ENCODE results near the gene ZNF451.
"Not testable (repeated sequence)": the region's sequence is repeated elsewhere in the genome, so short reads cannot be mapped to it uniquely, and the experiment has no call there.

ZNF451 gene, protein sequence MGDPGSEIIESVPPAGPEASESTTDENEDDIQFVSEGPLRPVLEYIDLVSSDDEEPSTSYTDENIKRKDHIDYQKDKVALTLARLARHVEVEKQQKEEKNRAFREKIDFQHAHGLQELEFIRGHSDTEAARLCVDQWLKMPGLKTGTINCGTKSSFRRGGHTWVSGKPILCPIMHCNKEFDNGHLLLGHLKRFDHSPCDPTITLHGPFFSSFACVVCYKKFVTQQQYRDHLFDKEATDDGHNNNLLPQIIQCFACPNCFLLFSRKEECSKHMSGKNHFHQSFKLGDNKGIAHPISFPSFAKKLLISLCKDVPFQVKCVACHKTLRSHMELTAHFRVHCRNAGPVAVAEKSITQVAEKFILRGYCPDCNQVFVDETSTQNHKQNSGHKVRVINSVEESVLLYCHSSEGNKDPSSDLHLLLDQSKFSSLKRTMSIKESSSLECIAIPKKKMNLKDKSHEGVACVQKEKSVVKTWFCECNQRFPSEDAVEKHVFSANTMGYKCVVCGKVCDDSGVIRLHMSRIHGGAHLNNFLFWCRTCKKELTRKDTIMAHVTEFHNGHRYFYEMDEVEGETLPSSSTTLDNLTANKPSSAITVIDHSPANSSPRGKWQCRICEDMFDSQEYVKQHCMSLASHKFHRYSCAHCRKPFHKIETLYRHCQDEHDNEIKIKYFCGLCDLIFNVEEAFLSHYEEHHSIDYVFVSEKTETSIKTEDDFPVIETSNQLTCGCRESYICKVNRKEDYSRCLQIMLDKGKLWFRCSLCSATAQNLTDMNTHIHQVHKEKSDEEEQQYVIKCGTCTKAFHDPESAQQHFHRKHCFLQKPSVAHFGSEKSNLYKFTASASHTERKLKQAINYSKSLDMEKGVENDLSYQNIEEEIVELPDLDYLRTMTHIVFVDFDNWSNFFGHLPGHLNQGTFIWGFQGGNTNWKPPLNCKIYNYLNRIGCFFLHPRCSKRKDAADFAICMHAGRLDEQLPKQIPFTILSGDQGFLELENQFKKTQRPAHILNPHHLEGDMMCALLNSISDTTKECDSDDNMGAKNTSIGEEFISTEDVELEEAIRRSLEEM
- total RNA-seq = 203 to 226 reads per million in 2 donors

- peak; percentile 91 for DNase-seq
These were observed at the start of gene ZNF451 for GRCh38 chr6:57089687-57090457. Gene ZNF451, plus strand, starts transcription at chr6:57090188. Its CDS starts 66 bp downstream, at chr6:57090254.

GRCh38 chr6:57044061-57044460 is 45.9 kb upstream of the ZNF451 start:
- not testable (repeated sequence) for DNase-seq

DNA sequence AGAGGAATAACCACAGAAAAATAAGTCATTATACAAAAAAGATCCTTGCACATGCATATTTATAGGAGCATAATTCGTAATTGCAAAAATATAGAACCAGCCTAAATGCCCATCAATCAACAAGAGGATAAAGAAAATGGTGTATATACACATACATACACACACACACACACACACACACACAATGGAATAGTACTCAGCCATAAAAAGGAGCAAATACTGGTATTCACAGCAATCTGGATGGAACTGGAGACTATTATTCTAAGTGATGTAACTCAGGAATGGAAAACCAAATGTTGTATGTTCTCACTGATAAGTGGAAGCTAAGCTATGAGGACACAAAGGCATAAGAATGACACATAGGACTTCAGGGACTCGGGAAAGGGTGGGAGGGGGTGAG is 45.4 kb upstream of the ZNF451 start:
- DNase-seq = no peak

GRCh38 chr6:57046332-57047256 is 43.4 kb upstream of the ZNF451 start, which contains the start of gene KIAA1586:
Gene KIAA1586, plus strand, starts transcription at chr6:57046693. Its CDS starts 63 bp downstream, at chr6:57046756.
- DNase-seq = peak; percentile 62

DNA sequence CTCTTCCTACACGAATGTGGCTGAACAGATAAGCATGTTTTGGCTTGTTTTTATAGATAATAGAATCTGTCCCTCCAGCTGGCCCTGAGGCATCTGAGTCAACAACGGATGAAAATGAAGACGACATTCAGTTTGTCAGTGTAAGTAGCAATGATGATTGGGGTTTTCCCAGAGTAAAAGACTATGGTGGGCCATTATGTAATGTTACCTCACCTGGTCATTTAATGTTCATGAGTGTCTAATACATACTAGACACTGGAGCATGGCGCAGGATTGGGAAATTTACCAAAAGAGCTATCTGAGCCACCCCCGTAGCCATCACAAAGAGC is 42.8 kb upstream of the ZNF451 start:
- not testable (repeated sequence) for DNase-seq

- not testable (repeated sequence) for DNase-seq
These were observed 42.1 kb upstream of the ZNF451 start for GRCh38 chr6:57047859-57048258.

DNA sequence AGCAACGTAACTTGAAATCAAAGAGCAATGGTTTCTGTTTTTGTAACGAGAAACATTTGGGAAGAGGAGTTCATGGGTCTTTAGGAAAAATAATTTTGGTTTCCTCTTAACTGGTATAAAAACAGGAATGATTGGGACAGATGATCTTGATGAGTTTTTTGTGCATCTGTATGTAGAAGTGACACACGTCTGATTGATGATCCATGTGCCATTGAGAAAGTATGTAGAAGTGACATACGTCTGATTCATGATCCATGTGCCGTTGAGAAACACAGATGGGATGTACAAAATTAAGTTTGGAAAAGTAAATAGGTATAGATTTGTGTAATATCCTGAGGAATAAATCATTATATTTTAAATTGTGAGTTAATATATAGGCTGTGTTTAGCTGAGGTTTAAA is 41.4 kb upstream of the ZNF451 start:
- no peak for DNase-seq

DNA sequence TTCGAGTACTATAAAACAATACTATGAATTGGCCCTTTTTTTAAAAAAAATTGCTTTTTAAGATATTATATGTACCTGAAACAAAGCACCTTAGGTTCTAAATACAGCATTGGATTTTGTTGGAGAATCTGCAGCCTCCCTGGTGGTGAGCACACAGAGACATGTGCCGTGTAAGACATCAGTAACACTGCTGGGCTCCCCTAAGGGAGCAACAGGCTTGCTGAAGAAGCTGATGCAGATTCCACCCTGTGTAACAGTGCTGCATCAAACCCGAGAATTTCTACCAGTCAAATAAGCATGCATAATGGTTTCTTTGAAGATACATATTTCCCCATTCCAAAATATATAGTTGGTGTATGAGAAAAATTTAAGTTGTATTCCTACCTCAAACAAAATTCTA is 26.1 kb upstream of the ZNF451 start:
- DNase-seq = no peak

GRCh38 chr6:57064809-57065208 is 25.2 kb upstream of the ZNF451 start:
- no peak for DNase-seq

GRCh38 chr6:57068061-57068460 is 21.9 kb upstream of the ZNF451 start:
- DNase-seq = no peak

DNA sequence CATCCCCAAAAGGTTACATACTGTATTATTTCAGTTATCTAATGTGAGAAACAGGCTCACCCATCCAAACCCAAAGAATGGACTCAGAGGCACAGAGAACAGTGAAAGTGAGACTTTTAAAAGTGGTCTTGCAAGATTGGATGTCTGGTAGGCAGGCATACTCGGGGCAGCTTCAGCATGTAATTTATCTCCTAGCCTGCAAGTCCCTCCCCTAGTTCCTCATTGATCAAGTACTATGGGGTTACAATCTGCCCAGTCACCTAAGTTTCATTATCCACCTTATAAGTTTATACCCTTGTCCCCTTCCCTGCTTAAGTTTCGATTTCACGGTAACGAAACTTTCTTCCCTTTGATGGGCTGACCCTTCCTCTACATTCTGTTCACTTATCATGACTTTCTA is 20.8 kb upstream of the ZNF451 start:
- no peak for DNase-seq

- no peak for DNase-seq
These were observed 20.1 kb upstream of the ZNF451 start for GRCh38 chr6:57069920-57070331.

DNA sequence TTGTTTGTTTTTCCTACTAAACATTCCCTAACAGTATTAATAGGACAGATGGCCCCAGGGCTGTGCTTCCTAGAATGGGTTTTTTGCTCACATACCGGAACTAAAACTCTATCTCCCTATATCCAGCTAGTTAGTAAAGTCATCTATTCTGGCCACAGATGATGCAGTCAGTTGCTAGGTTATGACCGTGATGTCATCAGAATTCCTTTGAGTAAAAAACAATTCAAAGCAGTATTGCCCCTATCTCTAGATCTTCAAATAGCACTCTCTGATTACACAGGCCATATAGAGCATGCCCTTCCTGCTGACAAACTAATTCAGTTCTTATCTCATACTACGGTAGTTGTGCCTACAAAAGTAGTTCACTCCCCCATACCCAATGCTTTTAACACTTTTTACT is 17.9 kb upstream of the ZNF451 start:
- no peak for DNase-seq

DNA sequence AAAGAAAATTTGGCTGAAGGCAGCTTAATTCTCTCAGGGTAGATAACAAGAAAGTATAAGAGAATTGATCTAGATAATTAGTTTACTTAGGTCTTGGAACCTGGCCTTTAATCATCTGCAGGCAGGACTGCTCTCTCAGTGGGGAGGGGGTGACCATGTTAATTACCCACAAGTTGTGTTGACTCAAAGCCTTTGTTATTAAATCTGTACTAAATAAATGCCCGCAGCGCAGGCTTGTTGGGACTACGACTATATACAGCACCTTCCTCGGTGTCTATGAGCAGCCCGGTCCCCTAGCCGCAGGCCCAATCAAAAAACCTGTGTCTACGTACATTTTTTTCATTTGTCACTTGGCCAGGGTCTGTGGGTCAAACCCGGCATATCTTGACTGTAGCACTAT is 15.6 kb upstream of the ZNF451 start:
- no peak for DNase-seq

- DNase-seq = no peak
These were observed 14.9 kb upstream of the ZNF451 start for GRCh38 chr6:57075092-57075491.

DNA sequence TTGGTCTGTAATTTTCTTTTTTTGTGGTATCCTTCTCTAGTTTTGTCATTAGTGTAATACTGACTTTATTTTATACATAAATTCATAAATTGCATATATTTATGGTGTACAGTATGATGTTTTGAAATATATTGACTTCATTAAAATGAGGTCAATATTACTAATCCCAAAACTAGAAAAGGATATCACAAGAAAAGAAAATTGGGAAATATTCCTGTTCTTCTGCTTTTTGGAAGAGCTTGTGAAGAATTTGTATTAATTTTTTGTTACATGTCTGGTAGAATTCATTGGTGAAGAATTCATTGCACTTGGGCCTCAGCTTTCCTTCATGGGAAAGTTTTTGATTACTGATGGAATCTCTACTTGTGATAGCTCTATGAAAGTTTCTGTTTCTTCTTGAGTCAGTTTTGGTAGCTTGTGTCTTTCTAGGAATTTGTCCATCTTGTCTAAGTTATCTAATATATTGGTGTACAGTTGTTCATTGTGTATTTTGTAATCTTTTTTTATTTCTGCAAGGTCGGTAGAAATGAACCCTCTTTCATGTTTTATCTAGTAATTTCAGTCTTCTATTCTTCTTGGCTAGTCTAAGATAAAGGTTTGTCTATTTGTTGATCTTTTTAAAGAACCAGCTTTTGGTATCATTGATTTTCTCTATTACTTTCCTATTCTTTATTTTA is 11.3 kb upstream of the ZNF451 start:
- DNase-seq = no peak

DNA sequence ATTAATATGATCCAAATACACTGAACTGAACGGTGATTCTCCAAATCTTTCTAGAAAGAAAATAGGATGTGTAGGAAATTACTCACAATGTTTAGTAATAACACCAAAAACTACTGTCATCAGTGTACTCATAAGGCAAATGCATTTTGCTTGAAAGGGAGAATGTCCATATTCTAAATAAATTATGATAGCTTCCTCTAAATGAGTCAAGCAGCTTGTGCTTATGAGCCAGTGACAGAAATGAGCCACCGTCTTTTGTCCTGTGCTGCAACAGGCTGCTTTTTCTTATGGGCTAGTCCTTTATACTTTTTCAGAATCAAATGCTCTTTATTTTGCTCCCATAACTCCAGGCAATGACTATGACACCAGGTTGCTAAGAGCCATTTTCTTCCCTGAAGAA is 4.5 kb upstream of the ZNF451 start:
- DNase-seq = no peak

DNA sequence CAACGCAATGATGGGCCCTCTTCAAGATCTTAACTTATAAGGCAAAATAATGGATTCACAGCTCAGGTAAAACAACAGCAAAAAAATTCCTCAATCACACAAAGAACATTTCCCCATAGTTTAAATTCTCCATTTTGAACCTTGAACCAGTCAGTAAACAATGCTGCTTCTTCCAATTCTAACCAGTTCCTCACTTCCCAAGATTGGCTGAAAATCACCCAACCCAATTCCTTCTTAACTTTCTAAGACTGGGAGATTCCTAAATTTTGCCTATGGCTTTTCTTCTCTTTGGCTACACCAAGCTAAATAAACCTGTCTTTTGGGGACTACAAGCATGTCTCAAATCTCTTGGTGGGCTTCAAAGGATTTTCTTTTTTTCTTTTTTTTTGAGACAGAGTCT is 3.1 kb upstream of the ZNF451 start:
- DNase-seq = no peak

- DNase-seq = no peak
These were observed 2.1 kb upstream of the ZNF451 start for GRCh38 chr6:57087916-57088315.

DNA sequence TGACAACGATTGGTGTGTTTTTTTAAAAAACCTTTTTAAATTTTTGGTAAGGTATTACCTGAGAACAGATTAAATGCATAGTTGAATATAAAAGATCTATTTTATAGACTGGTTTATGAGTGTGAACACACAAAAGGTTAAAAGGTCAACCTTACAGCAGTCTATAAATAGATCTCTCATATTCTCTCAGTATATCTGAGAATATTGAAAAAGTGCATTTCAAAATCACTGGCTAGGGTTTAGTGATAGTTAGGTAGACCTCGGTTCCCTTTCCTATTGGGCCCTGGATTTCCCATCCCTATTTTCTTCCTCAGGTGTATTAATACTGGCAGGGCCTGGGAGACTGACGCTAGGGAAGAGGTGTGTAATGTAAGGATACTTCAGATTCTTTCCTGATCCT is 723 bp upstream of the ZNF451 start:
- no peak for DNase-seq
